ENCODE data around the gene ABHD12B. TPM values are rescaled to one million over a fixed set of nuclear protein-coding genes. Genes with fewer than 3 reads are reported as not detected.

The ABHD12B gene
- total RNA-seq, 1 experiment from 2014 or later: not detected

GRCh38 chr14:50832935-50833630 lies 38.8 kb upstream of the ABHD12B start:
- CTCF ChIA-PET: no interaction called here
- intact Hi-C loops (cut with micrococcal nuclease; ENCODE audit: unreplicated experiment): no loop called here
- no peak for DNase-seq
- Mint-ChIP-seq H3K27ac (ENCODE audit: unreplicated experiment) (no peak overlapping the region), H3K27me3 (ENCODE audit: unreplicated experiment) (peaks cover 28% of the 10 kb centered on the region), H3K36me3 (ENCODE audit: insufficient read depth, unreplicated experiment) (peaks cover 30% of the 10 kb centered on the region), H3K4me3 (ENCODE audit: low read depth, unreplicated experiment) (no peak overlapping the region), H3K4me1 (ENCODE audit: low read depth, unreplicated experiment) (peaks cover 9% of the 10 kb centered on the region), H3K9me3 (ENCODE audit: low read depth, unreplicated experiment) (no peaks in the 10 kb centered on the region)
- no TSS peak for BruUV-seq (replicated peaks)
- no peak for TF ChIP-seq CTCF (IDR thresholded peaks at IDR 0.05; ENCODE audit: unreplicated experiment)

- Mint-ChIP-seq H3K27me3 (ENCODE audit: unreplicated experiment) (peaks cover 34% of the 10 kb centered on the region), H3K36me3 (ENCODE audit: insufficient read depth, unreplicated experiment) (peaks cover 26% of the 10 kb centered on the region), H3K4me3 (ENCODE audit: low read depth, unreplicated experiment) (no peak overlapping the region), H3K9me3 (ENCODE audit: low read depth, unreplicated experiment) (no peaks in the 10 kb centered on the region), H3K27ac (ENCODE audit: unreplicated experiment) (no peak overlapping the region), H3K4me1 (ENCODE audit: low read depth, unreplicated experiment) (peaks cover 4% of the 10 kb centered on the region)
- intact Hi-C loops (cut with micrococcal nuclease; ENCODE audit: unreplicated experiment): no loop called here
- DNase-seq: no peak
- no TSS peak for BruUV-seq (replicated peaks)
- CTCF ChIA-PET: no interaction called here
- no peak for TF ChIP-seq CTCF (IDR thresholded peaks at IDR 0.05; ENCODE audit: unreplicated experiment)
Measured at GRCh38 chr14:50834802-50835276, 37.0 kb upstream of the ABHD12B start.

GRCh38 chr14:50835280-50835679 lies 36.6 kb upstream of the ABHD12B start:
- TF ChIP-seq CTCF (IDR thresholded peaks at IDR 0.05; ENCODE audit: unreplicated experiment): no peak
- H3K9me3 Mint-ChIP-seq (ENCODE audit: low read depth, unreplicated experiment): no peaks in the 10 kb centered on the region
- no peak overlapping the region for H3K4me3 Mint-ChIP-seq (ENCODE audit: low read depth, unreplicated experiment)
- H3K27me3 Mint-ChIP-seq (ENCODE audit: unreplicated experiment): peaks cover 32% of the 10 kb centered on the region
- peaks cover 22% of the 10 kb centered on the region for H3K36me3 Mint-ChIP-seq (ENCODE audit: insufficient read depth, unreplicated experiment)
- CTCF ChIA-PET: no interaction called here
- no peaks in the 10 kb centered on the region for H3K4me1 Mint-ChIP-seq (ENCODE audit: low read depth, unreplicated experiment)
- no TSS peak for BruUV-seq (replicated peaks)
- no peak overlapping the region for H3K27ac Mint-ChIP-seq (ENCODE audit: unreplicated experiment)
- intact Hi-C loops (cut with micrococcal nuclease; ENCODE audit: unreplicated experiment): no loop called here
- no peak for DNase-seq

- no peak for TF ChIP-seq CTCF (IDR thresholded peaks at IDR 0.05; ENCODE audit: unreplicated experiment)
- Mint-ChIP-seq H3K36me3 (ENCODE audit: insufficient read depth, unreplicated experiment) (peaks cover 12% of the 10 kb centered on the region), H3K9me3 (ENCODE audit: low read depth, unreplicated experiment) (no peaks in the 10 kb centered on the region), H3K27me3 (ENCODE audit: unreplicated experiment) (peaks cover 37% of the 10 kb centered on the region), H3K27ac (ENCODE audit: unreplicated experiment) (no peak overlapping the region), H3K4me1 (ENCODE audit: low read depth, unreplicated experiment) (no peaks in the 10 kb centered on the region), H3K4me3 (ENCODE audit: low read depth, unreplicated experiment) (no peak overlapping the region)
- no TSS peak for BruUV-seq (replicated peaks)
- CTCF ChIA-PET: no interaction called here
- DNase-seq: no peak
- intact Hi-C loops (cut with micrococcal nuclease; ENCODE audit: unreplicated experiment): no loop called here
Measured at GRCh38 chr14:50836515-50836914, 35.3 kb upstream of the ABHD12B start.
